Amniotic epithelial cell (primary cell): ENCODE data around the gene AZIN2.
"Not testable (repeated sequence)": the region's sequence is repeated elsewhere in the genome, so short reads cannot be mapped to it uniquely, and the experiment has no call there.

Experiments used
- DNase-seq: peaks from one replicate; pipeline ENCODE4 v3.0.0-alpha.2; 2010; ENCODE audit warnings: low read depth

The AZIN2 gene

DNA sequence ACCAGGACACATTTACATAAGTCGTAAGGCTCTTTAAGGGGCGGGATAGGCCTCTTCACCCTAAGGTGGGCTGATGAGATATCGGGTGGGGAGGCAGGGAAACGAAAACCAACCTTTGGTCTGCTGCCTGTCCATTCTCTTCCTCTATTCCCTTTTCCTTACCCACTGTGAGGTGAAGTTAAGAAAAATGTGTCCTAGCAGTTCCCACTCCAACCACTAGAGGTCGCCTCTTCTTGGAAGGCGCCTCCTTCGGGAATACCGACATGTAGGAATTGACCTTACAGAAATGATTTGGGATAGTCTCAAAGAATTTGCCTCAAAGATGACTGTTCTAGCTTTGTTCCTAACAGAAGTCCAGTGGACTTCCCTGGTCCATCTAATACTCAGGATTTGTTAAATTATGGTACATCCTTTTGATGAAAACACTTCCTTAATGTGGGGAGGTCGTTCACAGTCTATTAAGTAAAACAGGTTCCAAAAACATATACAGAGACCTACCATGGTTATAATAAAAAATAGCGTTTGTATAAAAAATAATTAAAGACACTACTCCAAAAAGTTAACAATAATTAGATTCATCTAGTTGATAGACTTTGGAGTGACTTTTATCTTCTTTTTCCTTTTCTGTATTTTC is 14.1 kb downstream of the AZIN2 start:
- DNase-seq: peak; percentile 65

DNA sequence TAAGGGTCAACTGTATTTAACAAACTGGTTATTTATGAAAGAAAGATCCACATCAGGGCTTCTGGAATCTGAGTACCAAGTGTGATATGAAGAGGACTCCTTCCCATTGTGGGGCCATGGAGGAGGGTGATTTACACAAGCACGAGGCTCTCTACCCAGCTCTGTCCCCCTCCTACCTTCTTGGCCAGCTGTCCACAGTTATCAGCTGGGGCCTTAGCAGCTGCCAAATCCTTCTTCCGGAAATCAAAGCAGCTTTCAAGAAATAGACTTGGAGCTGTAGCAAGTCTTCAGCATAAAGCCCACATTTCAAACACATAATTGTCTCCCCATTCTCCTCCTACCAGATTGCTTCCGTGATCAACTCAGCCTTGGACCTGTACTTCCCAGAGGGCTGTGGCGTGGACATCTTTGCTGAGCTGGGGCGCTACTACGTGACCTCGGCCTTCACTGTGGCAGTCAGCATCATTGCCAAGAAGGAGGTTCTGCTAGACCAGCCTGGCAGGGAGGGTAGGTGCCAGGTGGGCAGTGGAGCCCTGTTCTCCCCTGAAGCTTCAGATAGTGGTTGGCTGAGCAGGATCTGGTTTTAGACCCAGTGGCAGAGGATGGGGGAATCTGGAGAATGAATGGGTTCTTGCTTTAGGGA is 15.5 kb downstream of the AZIN2 start:
- peak; percentile 58 for DNase-seq

DNA sequence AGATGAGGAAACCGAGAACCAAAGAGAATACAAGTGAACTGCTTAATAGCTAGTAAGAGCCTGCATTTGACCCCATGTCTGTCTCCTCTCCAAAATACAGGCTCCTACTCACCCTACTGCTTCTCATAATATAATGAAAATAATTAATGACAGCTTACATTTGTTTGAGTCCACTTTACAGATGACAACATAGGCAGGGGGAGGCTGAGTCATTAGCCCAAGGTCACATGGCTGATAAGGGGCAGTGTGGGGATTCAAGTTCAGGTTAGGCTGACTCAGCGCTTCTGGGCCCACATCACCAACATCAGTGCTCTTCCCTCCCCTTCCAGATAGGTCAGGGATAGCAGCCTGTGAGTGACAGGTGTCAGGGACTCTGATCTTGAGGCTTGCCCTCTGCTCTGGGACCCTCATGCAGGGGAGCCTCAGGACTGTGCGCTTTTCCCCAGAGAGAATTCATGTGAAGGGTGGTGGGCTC is 16.2 kb downstream of the AZIN2 start:
- DNase-seq: peak; percentile 82

DNA sequence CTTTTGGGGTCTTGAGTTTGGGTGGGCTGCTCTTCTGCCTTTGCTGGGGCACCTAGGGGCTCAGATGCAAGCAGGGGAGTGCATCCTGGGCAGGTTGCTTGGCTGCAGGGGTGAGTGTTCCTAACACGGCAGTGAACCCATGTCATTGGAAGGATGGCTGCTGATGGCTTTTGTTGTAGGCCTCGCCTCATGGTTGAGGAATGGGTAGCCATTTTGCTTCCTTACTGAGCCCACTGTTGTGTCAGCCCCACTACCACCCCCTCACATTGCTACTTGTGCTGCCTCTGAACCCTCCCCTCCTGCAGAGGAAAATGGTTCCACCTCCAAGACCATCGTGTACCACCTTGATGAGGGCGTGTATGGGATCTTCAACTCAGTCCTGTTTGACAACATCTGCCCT is 16.8 kb downstream of the AZIN2 start:
- DNase-seq: no peak

DNA sequence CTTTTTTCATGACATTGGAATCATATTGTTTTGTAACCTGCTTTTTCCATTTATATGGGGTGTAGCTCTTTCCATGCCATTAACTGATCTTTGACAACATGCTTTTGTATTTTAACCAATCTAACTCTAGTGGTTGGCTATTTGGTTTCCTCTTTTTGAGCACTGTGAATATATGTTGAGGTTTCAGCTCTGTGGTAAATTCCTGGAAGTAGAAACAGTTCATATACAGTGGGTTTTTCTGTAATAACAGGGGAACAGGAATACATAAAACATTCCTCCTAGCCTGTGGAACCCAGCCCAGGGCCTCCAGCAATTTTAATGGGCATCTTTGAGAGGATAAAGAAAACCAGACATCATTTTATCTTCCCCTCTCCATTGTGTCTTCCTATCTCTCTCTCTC is 17.4 kb downstream of the AZIN2 start:
- peak; percentile 94 for DNase-seq

DNA sequence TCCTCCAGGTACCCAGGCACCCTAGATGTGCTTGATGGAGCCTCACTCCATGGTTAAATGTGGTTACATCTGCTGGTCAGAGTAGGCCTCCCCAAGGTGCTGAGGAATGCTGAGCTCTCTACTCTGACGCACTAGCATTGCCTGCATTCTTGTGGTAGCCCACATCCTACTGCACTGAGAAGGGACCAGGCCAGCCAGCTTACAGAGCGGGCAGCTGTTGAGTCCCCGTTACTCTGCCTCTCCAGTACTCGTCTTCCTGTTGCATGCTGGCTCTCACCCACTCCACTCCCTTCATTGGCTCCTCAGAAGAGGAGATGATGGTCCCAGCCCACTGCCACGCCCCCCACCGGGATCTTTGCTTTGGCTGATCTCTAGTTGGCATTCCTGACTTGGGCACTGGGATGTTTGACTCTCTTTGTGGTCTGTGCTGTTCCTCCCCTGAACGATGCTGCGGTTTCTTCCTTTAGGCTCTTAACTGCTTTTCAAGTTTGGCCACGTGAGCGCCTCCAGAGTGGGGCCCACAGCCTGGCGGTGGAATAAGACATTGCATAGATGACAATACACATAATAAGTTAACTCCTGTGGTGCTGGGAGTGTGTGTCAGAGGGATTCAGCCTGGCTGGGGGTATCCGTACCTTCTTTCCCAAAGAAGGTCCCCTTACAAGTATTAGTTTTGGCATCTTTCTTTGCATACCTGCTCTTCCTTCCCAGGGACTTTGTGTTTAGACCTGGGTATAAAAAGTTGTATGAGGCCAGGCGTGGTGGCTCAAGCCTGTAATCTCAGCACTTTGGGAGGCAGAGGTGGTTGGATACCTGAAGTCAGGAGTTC is 18.6 kb downstream of the AZIN2 start:
- DNase-seq: peak; percentile 100

DNA sequence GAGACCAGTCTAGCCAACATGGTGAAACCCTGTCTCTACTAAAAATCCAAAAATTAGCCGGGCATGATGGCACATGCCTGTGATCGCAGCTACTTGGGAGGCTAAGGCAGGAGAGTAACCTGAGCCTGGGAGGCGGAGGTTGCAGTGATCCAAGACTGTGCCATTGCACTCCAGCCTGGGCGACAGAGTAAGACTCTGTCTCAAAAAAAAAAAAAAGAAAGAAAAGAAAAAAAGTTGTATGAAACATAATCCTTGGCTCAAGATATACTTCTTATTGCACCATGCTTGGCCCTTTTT is 19.1 kb downstream of the AZIN2 start:
- not testable (repeated sequence) for DNase-seq

DNA sequence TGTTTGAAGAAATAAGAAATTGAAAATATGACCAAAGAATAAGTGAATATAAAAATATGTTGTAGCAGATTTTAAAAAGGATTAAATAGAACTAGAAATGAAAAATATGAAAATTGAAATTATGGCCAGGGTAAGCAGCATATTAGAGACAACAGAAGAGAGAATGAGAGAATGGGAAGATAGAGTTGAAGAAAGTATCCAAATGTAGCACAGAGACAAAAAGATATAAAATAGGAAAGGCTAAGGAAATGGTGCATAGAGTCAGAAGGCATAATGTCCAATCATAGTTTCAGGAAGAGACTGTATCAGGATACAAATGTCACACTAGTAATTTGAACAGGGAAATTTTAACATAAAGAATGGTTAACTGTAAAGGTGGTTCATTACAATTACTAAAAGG is 29.5 kb downstream of the AZIN2 start:
- no peak for DNase-seq

DNA sequence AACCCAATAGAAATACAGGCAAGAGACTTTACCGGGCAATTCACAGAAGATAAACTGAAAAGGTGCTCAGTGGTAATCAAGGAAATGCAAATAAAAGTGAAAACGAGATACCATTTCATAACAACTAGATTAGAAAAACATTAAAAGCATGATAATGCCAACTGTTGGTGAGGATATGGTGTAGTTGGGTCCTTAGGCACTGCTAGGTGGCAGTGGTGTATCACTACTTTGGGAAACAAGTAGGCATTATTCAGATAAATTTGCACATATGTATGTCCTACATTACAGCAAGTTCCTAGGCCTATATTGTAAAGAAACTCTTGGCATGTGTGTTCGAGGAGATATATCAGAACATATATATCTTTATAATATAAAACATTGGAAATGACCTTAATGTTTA is 31.0 kb downstream of the AZIN2 start:
- peak; percentile 54 for DNase-seq

DNA sequence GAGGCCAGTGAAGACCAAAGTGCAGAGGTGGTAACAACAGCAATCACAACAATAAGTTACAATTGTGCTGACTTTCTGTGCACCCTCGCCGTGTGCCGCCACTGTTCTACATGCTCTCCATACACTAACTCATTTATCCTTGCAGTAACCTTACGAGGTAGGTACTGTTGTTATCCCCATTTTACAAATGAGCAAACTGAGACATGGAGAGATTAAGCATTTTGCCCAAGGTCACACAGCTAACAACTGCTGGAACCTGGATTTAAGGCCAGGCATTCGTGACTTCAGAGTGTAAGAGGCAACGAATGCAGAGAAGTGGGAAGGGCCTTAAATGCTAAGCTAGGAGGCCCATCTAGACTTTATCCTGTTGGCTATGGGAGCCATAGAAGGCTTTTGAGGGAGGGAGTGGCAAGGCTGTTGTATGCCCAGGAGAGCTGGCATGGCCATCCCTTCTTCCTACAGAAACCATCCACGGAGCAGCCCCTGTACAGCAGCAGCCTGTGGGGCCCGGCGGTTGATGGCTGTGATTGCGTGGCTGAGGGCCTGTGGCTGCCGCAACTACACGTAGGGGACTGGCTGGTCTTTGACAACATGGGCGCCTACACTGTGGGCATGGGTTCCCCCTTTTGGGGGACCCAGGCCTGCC is 36.6 kb downstream of the AZIN2 start:
- no peak for DNase-seq

DNA sequence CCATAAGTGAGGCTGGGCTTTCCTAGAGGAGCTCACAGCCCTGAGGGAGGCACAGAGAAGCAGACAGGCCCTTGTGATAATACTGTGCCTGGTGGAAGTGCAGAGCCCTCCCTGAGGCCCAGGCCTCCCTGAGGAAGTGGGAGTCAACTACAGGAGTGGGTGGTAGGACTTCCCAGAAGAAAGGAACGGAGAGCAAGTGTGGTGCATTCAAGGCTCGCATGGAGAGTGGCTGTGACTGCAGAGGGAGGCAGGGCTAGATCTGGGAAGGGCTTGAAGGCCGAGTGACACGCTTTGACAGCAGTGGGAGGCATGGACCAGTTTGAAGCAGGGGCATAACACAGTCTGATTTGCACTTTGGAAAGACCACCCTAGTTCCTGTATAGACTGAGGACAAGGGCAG is 37.3 kb downstream of the AZIN2 start:
- DNase-seq: no peak

DNA sequence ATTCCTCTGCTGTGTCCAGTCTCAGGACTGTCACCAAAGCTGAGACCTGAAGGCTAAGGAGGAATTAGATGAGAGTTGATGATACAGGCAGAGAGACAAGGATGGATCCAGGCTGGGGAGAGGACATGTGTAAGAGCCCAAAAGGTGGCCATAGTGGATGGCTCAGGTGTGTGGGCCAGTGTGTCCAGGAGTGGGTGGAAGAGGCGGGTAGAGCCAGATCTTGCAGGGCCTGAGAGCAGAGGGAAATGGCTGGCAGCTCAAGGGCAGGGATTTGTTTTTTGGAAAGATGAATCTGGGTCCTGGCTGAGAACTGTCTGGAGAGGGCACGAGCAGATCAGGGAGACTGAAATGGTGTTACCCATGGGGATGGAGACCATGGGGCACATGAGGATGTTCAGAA is 38.1 kb downstream of the AZIN2 start:
- DNase-seq: no peak

DNA sequence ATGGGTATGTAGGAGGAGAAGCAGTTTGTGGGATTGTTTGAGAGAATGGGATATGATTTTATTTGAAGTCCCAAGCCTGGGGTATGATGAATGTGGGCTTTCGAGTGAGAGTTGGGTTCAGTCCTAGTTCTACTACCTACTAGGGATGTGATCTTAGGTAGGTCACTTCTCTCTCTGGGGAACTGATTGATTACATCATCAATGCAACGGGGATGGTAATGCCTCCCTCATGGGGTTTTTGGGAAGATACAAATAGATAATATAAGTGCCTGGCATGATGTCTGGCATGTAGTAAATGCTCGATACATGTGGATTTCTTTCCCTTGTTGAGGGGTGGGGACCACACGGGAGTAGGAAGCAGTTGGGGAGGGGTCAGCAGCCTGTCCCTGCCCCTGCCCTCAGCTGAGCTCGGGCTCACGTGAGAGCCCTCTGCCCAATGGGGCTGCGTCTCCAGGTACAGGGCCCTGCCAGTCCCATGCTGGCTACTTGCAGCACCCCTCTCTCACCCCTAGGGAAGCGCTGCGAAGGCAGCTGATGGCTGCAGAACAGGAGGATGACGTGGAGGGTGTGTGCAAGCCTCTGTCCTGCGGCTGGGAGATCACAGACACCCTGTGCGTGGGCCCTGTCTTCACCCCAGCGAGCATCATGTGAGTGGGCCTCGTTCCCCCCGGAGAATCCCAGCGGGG is 38.7 kb downstream of the AZIN2 start:
- peak; percentile 61 for DNase-seq

DNA sequence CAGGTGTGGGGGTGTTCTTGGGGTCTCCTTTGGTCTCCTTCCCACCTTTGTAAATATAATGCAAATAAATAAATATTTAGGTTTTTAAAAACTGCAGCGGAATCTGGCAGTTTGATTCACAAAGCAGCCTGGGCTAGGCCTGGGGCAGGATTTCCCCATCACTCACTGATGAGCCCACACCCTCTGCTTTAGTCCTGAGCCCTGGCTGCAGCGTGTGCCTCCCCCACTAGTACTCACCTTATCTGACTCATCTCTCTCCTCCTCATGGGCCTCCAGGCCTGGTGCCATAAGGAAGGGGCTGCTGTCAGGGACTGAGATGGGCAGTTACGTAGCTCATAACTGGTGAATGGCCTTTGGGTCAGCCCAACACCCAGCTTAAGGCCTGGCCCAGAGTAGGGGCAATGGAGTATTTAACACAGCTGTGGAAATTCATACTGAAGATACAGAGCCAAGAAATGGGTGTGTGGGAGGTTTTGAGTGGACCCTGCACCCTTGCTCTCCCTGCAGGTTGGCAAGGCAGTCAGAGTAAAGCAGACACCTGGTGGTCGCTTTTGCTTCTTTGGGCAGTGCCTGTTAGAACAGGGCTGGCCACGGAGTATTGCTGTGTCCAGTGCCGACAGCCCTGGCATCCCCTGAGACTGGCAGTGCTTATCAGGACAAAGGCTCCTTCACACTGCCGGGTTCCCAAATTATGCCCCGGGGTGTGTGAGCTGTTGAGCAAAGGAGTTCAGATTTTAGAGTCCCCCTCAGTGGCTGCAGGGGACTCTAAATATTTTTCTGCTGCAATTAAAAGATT is 39.7 kb downstream of the AZIN2 start:
- peak; percentile 82 for DNase-seq

DNA sequence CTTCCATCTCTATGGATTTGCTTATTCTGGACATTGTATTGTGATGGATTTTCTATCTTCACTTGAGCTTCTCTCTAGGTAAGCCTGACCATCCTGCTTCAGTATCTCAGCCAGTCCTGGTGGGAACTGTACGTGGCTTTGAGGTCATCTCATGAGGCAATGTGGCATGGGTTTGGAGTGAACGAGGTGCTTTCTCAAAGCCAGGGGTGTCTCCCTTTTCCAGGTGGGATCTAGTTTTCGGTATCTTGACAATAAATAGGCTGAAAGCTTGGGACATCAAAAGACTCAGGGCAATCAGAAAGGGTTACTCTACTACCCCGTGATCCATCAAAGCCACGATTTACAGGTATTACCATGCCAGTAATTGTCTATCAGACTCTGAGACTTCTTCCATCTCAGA is 40.8 kb downstream of the AZIN2 start:
- DNase-seq: no peak

DNA sequence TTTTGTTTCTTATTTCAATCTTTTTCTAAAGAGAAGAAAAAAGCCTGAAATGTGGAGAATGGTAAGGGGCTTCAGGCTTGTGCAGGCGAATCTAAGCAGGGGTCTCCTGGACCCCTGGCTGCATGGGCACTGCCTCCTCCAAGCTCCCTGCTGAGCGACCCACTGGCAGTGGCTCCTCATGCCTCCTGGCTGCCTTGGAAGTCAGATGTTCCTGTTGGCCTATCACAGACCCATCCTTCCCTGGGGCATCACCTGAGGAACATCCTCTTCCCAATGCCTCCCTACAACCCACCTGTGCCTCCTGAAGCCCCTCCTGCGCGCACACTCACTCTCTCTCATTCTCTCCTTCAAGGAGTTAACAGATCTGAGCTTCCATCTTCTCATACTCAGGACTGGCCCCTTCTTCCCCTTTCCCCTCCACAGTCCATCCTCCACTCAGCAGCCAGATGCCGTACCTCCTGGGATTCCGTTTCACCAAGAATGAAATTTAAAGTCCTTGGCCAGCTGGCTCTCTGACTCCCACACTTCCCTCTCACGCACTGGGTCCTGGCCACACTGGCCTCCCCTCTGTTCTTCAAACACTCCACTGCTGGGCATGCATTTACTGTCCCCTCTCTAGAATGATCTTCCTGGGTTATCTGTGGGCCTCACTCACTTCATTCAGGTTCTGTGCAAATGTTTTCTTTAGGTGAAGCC is 41.7 kb downstream of the AZIN2 start:
- no peak for DNase-seq

DNA sequence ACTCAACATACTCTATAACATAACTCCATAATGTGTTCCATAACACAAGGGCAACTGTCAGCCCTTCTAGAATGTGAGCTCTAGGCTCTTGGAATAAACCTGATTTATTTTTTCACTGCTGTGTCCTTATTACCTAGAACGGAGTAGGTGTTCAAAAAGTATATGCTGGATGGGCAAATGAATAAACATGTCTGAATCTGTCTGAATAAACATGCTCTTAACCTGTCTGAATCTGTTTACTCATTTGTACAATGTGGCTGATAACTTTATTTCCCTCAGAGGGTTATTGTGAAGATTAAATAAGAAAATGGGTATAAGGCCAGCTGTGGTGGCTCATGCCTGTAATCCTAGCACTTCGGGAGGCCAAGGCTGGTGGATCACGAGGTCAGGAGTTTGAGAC is 42.3 kb downstream of the AZIN2 start:
- no peak for DNase-seq

DNA sequence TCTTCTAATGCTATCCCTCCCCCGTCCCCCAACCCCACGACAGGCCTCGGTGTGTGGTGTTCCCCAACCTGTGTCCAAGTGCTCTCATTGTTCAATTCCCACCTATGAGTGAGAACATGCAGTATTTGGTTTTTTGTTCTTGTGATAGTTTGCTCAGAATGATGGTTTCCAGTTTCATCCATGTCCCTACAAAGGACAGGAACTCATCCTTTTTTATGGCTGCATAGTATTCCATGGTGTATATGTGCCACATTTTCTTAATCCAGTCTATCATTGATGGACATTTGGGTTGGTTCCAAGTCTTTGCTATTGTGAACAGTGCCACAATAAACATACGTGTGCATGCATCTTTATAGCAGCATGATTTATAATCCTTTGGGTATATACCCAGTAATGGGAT is 43.7 kb downstream of the AZIN2 start:
- DNase-seq: not testable (repeated sequence)

DNA sequence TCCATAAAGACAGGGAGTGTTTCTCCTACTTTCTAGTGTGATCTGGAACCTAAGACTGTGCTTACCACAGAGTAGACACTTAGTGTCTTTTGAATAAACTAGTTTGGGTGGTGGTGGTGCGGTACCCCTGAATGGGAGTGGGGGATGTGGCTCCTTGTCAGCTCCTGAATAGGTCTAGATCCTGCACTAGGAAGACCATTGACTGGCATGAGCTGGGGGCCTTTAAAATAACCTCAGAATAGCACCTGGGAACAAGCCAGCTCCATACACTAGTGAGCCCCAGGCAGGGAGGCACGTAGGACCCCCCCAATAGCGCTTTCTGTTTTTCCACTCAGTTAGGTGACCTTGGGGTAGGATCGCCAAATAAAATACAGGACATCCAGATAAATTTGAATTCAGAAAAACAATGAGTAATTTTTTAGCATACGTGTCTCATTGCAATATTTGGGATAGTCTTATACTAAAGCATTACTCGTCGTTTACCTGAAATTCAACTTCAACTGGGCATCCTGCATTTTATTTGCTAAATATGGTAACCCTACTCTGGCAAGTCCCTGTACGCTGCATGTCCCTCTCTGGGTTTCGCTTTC is 45.6 kb downstream of the AZIN2 start:
- DNase-seq: no peak
